ENCODE results near the gene FRMPD3.

- TF ChIP-seq POLR2A (IDR thresholded peaks at IDR 0.05; ENCODE audit: low read depth) (no peak), POLR2AphosphoS5 (IDR thresholded peaks at IDR 0.05) (no peak)
These were observed at the start of gene FRMPD3 for GRCh38 chrX:107448998-107449835.

Measured in esophagus muscularis mucosa (tissue), 2 donors.